Ishikawa (cell line): ENCODE measurements around the gene MYCBPAP.

ENCODE experiments used
- CEBPB ChIP-seq: IDR thresholded peaks from 2 replicates; pipeline ENCODE4 v1.6.1; 2012
- CREB1 ChIP-seq: IDR thresholded peaks from 2 replicates; pipeline ENCODE4 v1.6.1; 2012; ENCODE audit warnings: low read depth
- EGR1 ChIP-seq: IDR thresholded peaks from 2 replicates; pipeline ENCODE4 v1.6.1; 2012
- EP300 ChIP-seq: IDR thresholded peaks from 2 replicates; pipeline ENCODE4 v1.6.1; 2012; ENCODE audit warnings: borderline replicate concordance
- FOXM1 ChIP-seq: IDR thresholded peaks from 2 replicates; pipeline ENCODE4 v1.6.1; 2012; ENCODE audit warnings: low read depth, borderline replicate concordance
- NFIC ChIP-seq: IDR thresholded peaks from 2 replicates; pipeline ENCODE4 v1.6.1; 2012
- RAD21 ChIP-seq: IDR thresholded peaks from 2 replicates; pipeline ENCODE4 v1.6.1; 2012; ENCODE audit warnings: low read depth
- TAF1 ChIP-seq: IDR thresholded peaks from 2 replicates; pipeline ENCODE4 v1.6.1; 2012; ENCODE audit warnings: low read depth, mild to moderate bottlenecking
- TCF12 ChIP-seq: IDR thresholded peaks from 2 replicates; pipeline ENCODE4 v1.6.1; 2012; ENCODE audit warnings: low read depth
- TEAD4 ChIP-seq: IDR thresholded peaks from 2 replicates; pipeline ENCODE4 v1.6.1; 2012
- YY1 ChIP-seq: IDR thresholded peaks from 2 replicates; pipeline ENCODE4 v1.6.1; 2012; ENCODE audit warnings: low read depth
- ZBTB7A ChIP-seq: IDR thresholded peaks from 2 replicates; pipeline ENCODE4 v1.6.1; 2012; ENCODE audit warnings: low read depth
- TF ChIP-seq, protein P1 (sequence below): IDR thresholded peaks from 2 replicates; pipeline ENCODE4 v1.6.1; 2012
- TF ChIP-seq, protein P2 (sequence below): IDR thresholded peaks from 2 replicates; pipeline ENCODE4 v1.6.1; 2012; ENCODE audit warnings: low read depth, mild to moderate bottlenecking
- TF ChIP-seq, protein P3 (sequence below): IDR thresholded peaks from 2 replicates; pipeline ENCODE4 v1.6.1; 2012

The MYCBPAP gene

DNA sequence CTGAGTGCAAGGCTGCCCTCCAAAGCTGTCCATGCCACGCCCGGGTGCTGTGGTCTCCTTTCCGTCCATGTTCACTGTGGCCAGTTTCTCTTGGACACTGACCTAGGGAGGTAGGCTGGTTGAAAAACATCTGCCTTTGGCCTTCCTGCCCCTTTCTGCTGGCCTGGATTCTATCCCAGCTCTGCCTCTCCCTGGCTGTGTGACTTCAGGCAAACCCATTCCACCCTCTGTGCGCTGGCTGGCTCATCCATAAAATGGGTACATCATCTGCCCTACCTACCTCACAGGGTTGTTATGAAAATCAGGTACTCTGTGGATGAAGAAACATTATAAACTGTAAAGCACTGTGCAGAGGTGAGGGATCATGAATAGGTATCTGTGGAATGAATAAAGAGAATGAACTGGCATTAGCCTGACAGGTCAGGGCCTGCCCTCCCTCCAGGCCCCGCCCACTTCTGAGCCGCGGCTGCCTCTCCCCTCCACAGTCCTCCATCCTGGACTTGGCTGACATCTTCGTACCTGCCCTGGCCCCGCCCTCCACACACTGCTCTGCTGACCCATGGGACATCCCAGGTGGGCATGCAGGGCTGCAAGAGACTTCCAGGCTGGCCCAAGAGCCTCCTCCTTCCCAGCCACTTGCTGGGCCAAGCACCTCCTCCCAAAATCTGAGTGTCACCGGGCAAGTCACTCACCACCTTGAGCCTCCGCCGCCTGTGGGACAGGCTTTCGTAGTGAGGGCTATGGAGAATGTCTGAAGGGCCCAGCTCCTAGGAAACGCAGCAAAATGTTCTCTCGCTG is 31.7 kb downstream of the MYCBPAP start:
- TF ChIP-seq TCF12 (no peak), RAD21 (no peak), TAF1 (no peak), NFIC (no peak), EP300 (no peak), ZBTB7A (no peak), FOXM1 (no peak), TEAD4 (no peak), CREB1 (no peak), CEBPB (no peak), EGR1 (no peak), YY1 (no peak)
- TF ChIP-seq, protein P1, sequence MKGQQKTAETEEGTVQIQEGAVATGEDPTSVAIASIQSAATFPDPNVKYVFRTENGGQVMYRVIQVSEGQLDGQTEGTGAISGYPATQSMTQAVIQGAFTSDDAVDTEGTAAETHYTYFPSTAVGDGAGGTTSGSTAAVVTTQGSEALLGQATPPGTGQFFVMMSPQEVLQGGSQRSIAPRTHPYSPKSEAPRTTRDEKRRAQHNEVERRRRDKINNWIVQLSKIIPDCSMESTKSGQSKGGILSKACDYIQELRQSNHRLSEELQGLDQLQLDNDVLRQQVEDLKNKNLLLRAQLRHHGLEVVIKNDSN: no peak
- TF ChIP-seq, protein P2, sequence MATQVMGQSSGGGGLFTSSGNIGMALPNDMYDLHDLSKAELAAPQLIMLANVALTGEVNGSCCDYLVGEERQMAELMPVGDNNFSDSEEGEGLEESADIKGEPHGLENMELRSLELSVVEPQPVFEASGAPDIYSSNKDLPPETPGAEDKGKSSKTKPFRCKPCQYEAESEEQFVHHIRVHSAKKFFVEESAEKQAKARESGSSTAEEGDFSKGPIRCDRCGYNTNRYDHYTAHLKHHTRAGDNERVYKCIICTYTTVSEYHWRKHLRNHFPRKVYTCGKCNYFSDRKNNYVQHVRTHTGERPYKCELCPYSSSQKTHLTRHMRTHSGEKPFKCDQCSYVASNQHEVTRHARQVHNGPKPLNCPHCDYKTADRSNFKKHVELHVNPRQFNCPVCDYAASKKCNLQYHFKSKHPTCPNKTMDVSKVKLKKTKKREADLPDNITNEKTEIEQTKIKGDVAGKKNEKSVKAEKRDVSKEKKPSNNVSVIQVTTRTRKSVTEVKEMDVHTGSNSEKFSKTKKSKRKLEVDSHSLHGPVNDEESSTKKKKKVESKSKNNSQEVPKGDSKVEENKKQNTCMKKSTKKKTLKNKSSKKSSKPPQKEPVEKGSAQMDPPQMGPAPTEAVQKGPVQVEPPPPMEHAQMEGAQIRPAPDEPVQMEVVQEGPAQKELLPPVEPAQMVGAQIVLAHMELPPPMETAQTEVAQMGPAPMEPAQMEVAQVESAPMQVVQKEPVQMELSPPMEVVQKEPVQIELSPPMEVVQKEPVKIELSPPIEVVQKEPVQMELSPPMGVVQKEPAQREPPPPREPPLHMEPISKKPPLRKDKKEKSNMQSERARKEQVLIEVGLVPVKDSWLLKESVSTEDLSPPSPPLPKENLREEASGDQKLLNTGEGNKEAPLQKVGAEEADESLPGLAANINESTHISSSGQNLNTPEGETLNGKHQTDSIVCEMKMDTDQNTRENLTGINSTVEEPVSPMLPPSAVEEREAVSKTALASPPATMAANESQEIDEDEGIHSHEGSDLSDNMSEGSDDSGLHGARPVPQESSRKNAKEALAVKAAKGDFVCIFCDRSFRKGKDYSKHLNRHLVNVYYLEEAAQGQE: no peak
- TF ChIP-seq, protein P3, sequence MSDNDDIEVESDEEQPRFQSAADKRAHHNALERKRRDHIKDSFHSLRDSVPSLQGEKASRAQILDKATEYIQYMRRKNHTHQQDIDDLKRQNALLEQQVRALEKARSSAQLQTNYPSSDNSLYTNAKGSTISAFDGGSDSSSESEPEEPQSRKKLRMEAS: no peak

DNA sequence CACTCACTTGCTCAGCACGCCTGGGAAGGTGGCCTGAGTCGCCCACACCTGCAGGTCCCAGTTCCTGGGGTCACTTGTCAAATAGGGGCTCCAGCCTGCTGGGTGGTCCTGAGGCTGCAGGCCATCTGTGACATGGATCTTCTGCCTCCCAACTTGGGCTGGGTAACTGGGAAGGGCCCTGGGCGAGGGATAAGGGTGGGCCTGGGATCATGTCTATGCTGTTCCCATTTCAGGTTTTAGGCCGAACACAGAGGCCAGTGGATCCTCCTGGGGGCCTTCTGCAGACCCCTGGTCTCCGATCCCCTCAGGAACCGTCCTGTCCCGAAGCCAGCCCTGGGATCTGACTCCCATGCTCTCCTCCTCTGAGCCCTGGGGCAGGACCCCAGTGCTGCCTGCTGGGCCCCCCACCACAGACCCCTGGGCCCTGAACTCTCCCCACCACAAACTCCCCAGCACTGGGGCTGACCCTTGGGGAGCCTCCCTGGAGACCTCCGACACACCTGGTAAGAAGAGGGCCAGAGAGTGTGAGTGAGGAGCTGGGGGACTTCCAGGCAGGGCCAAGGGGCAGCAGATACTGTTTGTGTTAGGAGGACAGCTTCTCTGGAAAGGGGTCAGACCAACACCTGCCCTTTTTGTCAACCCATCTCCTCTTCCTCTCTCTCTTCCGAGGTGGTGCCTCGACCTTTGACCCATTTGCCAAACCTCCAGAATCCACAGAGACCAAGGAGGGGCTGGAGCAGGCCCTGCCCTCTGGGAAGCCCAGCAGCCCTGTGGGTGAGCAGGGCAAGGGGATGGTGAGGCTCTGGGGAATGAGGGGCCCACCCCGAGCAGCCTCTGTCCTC is 32.5 kb downstream of the MYCBPAP start:
- no peak for TF ChIP-seq CEBPB
- no peak for TF ChIP-seq TAF1
- TF ChIP-seq, protein P1: no peak
- TF ChIP-seq TCF12: no peak
- TF ChIP-seq, protein P2: no peak
- no peak for TF ChIP-seq EP300
- no peak for TF ChIP-seq NFIC
- no peak; the same call in 1 of the 2 replicates for TF ChIP-seq ZBTB7A
- no peak for TF ChIP-seq RAD21

DNA sequence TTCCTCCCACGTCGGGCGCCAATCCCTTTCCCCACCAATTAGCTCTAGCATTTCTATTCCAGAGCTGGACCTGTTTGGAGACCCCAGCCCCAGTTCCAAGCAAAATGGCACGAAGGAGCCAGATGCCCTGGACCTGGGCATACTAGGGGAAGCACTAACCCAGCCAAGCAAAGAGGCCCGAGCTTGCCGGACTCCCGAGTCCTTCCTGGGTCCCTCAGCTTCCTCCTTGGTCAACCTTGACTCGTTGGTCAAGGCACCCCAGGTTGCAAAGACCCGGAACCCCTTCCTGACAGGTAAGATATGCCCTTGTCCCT is 33.1 kb downstream of the MYCBPAP start:
- no peak for TF ChIP-seq CEBPB
- TF ChIP-seq, protein P2: no peak
- TF ChIP-seq ZBTB7A: no peak
- TF ChIP-seq CREB1: no peak
- no peak for TF ChIP-seq TCF12
- no peak for TF ChIP-seq NFIC
- TF ChIP-seq EP300: no peak
- no peak for TF ChIP-seq TEAD4
- no peak for TF ChIP-seq EGR1
- TF ChIP-seq, protein P3: no peak
- no peak for TF ChIP-seq RAD21
- TF ChIP-seq FOXM1: no peak
